Middle frontal gyrus (tissue), 1 donor: ENCODE measurements around the gene HDAC9.
"Not testable (repeated sequence)": the region's sequence is repeated elsewhere in the genome, so short reads cannot be mapped to it uniquely, and the experiment has no call there.

Experiments used
- DNase-seq: peaks from one replicate; pipeline ENCODE4 v3.0.0-alpha.2; 2015; ENCODE audit warnings: low spot score; ENCODE audit errors: extremely low spot score

The HDAC9 gene

GRCh38 chr7:19011212-19011611 lies 515.7 kb downstream of the HDAC9 start:
- DNase-seq = no peak

DNA sequence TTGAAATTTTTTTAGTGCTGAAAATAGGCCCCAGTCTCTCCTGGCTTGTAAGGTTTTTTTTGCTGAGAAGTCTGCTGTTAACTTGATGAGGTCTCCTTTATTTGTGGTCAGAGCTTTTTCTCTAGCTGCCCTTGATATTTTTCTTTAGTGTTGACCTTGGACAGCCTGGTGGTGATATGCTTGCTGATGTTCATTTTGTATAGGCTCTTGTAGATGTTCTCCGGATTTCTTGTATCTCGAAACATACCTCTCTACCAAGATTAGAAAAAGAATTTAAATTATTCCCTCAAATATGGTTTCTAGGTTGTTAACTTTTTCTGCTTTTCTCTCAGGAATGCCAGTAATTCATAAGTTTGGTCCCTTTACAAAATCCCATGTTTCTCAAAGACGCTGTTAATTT lies 519.5 kb downstream of the HDAC9 start:
- DNase-seq = no peak

DNA sequence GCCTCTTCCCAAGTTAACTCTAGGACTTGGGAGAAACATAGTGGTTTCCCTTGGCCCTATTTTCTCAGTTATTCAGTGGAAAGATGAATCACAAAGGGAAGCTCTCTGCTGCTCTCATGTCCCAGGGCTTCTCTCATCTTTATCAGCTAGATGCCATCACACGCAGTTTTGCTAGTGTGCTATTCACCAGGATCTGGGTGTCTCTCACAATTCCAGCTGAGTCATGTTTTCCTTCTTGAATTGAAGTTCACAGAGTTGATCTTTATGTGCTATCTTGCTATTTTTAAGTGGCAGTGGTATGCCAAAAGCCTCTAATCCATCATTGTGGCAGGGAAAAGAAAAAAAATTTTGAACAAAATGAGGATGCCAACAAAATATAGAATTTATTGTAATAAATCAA lies 520.6 kb downstream of the HDAC9 start:
- no peak for DNase-seq

DNA sequence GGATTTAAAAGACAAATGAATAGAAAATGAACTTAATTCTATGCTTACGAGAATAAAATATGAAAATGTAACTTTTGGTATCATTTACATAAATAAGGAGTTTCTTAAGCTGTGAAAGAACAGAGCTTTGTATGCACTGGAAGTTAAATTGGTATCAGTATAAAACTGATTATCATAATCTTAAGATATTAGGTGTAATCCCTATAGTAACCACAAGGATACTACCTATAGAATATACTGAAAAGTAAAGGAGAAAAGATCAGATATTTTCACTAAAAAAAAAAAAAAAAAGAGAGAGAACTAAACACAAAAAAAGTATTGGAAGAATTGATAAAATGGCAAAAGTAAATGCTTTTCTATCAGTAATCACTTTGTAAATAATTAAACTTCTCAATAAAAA lies 521.8 kb downstream of the HDAC9 start:
- DNase-seq = no peak

DNA sequence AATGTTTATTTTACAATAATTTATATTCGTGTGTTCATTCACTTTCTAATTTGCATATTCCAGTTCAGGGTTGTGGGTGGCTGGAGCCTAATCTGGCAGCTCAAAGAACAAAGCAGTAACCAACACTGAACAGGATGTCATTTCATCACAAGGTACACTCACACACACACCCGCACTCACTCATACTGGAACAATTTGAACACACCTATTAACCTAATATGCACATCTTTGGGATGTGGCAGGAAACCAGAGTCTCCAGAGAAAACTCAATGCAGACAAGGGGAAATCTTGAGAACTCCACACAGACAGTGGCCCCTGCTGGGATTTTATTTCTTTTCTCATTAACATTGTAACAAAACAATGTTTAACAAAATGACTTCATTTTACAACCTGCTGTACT lies 524.5 kb downstream of the HDAC9 start:
- DNase-seq = no peak

DNA sequence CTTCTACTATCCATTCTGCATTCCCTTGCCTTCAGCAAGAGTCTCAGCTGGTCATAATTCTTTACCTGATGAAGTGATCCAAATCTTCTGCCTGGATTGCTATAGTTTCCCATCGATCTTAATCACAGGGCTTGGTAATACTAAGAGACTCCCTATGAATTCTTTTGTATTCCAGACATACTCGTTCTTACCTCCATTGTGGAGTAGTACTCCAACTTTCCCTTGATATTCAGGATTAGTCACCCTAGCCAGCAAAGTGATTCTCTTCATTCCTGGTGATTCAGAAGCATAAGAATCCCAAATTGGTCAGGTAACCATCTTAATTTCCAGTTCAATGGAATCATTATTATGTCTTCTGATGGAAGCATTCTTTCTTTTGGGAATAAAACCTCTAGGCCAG lies 525.2 kb downstream of the HDAC9 start:
- DNase-seq = no peak

DNA sequence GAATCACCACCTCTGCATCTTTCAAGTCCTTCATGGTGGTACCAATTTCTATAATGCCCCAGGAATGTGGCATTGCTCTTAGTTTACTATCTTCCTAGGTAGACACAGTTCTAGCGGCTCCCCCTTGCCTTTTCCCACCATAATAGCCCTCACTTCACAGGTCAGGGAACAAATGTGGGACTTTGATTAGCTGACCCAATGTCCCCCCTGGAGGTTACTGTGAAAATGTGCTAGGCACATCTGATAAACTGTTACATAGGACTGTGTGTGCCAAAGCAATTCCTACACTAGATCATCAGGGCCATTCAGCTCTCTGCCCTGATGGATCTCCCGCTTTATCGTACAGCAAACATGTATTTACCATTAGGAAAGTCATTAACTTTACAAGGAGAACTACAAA lies 527.9 kb downstream of the HDAC9 start:
- DNase-seq = no peak

- no peak for DNase-seq
These were observed 528.7 kb downstream of the HDAC9 start for GRCh38 chr7:19024261-19024660.

GRCh38 chr7:19026888-19027287 lies 531.3 kb downstream of the HDAC9 start:
- no peak for DNase-seq

GRCh38 chr7:19030281-19030680 lies 534.7 kb downstream of the HDAC9 start:
- DNase-seq = no peak

GRCh38 chr7:19032942-19033341 lies 537.4 kb downstream of the HDAC9 start:
- DNase-seq = not testable (repeated sequence)

GRCh38 chr7:19051767-19052375 lies 556.3 kb downstream of the HDAC9 start:
- DNase-seq = no peak
